Measurements from ENCODE around the gene PRKAR1B.
A peak's percentile ranks its signal among the peaks of the same experiment; 100 is the strongest.
"Not testable (repeated sequence)": the region's sequence is repeated elsewhere in the genome, so short reads cannot be mapped to it uniquely, and the experiment has no call there.

Gene PRKAR1B

DNA sequence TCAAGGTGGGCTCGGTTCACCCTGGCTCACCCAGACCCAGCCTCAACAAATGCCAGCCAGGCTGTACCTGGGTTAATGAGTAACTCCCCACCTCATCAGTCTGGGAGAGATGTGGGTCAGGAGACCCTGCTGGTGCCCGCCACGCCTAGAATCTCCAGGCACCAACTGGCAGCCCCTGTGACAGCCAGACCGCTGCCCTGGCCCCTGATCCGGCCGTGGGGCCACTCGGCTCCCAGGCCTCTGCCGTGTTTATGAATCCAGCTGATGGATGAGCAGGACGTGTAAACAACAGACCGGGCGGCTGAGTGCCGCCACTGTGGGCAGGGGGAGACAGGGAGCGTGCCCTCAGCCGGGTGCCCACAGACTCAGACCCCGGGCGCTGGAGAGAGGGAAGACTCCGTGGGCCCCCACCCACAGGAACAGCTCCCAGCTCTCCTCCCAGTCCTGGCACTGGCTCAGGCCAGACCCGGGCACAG, 173.4 kb downstream of the PRKAR1B start:
- no peak for DNase-seq (ENCODE audit: low read depth)

DNA sequence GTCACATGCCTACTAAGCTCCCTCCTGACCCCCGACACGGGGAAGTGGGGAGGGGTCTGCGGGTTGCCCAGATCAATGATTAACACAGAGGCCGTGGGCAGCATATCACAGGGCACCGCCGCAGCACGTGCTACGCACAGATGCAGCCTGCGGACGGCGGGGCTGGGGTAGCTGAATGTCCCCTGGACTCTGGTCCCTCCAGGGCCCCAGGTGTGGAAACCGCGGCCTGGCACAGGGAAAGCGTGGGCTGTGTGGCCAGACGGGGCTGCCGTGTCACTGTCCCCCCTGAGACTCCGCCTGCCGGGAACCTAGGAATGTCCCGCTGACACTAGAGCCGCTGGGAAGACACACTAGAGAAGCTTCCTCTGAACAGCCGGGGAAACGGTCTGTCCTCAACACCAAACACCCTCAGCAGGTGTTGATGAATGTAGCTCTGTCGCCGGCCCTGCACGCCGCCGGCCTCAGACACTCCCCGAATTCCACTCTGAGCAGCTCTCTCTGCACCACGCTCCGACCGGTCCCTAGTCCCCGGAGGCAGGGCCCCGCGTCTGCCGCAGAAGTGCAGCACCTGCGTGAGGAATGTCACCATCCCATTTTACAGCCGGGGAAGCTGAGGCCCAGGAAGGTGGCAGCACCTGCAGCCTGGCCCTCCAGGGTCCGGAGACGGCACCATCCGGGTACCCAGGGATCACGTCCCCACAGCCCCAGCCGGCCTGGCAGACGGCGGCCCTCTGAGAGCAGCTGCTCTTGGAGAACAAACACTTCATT, 174.0 kb downstream of the PRKAR1B start:
- DNase-seq (ENCODE audit: low read depth) = no peak

- not testable (repeated sequence) for DNase-seq (ENCODE audit: low read depth)
These were observed 174.8 kb downstream of the PRKAR1B start for GRCh38 chr7:552151-552867.

- not testable (repeated sequence) for DNase-seq (ENCODE audit: low read depth)
These were observed 175.5 kb downstream of the PRKAR1B start for GRCh38 chr7:551615-551970.

- DNase-seq (ENCODE audit: low read depth) = no peak
These were observed 176.0 kb downstream of the PRKAR1B start for GRCh38 chr7:550881-551614.

GRCh38 chr7:549891-550625, 177.0 kb downstream of the PRKAR1B start:
- no peak for DNase-seq (ENCODE audit: low read depth)

DNA sequence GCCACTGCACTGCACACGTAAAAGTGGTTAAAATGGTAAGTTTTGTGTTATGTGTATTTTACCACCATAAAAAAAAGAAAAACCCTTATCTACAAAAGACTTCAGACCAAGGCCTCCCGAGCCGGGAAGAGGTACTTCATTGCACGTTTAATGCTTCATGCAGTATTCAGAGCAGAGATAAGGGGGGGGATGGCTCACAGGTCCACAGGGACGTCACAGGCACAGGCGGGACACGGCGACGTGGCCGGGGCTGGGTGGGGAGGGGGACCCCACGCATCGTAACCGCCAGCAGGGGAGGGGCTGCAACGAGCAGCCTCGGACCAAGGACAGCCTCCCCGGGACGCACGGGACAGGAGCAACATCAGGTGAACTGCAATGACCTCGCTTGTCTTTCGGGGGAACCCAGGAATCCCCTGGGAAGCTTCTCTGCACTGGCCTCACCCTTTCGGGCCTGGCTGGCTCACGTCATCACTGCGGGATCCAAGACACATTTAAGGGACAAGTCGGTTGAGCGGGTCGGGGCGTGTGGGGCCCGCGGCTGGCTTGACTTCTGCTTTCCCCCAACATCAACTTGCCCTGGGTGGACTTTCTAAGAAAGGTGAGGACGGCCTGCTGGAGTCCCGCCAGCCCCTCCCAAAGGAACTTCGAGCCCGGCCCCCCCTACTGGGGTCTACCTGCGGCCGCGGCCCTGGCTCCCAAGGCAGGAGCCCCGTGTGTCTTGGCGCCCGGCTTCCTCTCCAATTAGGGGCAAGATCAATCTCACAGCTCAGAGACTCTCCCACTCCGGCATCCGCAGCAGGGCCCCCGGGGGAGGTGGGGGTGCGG, 177.8 kb downstream of the PRKAR1B start:
- no peak for DNase-seq (ENCODE audit: low read depth)

DNA sequence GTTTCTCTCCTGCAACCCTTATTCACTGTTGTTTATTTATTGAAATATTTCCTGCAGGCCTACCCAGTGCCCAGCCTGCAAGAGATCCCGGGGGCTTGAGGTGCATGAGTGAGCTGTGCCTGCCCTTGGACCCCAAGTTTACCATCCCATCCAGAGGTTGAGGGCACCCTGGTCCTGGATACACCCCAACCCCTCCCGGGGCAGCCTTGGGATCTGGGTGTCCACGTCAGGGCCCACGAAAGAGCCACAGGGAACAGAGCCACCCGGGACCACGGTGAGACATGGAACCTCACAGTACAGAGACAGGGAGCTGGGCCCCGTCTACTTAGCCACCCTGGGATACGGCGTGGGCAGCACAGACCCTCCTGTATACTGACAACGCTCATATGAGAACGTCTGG, 178.7 kb downstream of the PRKAR1B start:
- no peak for DNase-seq (ENCODE audit: low read depth)

DNA sequence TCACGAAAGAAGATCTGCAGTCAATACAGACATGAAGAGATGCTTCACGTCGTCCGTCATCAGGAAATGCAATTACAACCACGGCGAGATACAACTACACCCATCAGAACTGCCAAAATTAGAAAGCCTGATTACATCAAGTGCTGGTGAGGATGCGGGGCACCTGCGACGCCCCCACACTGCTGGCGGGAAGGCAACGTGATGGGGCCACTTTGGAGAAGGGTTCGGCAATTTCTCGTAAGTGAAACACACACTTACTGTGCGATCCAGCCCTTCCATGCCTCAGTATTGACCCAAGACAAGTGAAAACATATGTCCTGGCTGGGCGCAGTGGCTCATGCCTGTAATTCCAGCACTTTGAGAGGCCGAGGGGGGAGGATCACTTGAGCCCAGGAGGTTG, 181.6 kb downstream of the PRKAR1B start:
- no peak for DNase-seq (ENCODE audit: low read depth)

- no peak for DNase-seq (ENCODE audit: low read depth)
These were observed 182.5 kb downstream of the PRKAR1B start for GRCh38 chr7:544338-545221.

GRCh38 chr7:543501-544337, 183.4 kb downstream of the PRKAR1B start:
- DNase-seq (ENCODE audit: low read depth) = no peak

- peak; percentile 49 for DNase-seq (ENCODE audit: low read depth)
These were observed 184.2 kb downstream of the PRKAR1B start for GRCh38 chr7:542713-543500.

GRCh38 chr7:542131-542712, 184.9 kb downstream of the PRKAR1B start:
- no peak for DNase-seq (ENCODE audit: low read depth)

GRCh38 chr7:541661-542060, 185.4 kb downstream of the PRKAR1B start:
- DNase-seq (ENCODE audit: low read depth) = no peak

DNA sequence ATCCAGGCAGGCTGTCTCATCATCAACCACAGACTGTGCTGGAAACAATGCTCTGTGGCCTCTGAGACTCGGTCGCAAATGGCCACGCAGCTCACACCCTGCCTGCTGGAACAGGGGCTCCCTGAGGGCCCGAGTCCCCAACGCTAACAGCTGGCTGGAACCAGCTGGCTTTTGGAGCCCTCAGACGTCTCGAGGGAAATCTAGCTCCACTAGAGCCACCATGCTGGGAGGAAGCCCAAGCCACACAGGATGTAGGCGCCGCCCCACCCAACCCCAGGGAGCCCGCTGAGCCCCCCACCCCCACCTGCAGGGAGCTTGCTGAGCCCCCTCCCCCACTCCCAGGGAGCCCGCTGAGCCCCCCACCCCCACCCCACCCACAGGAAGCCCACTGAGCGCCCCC, 186.1 kb downstream of the PRKAR1B start:
- no peak for DNase-seq (ENCODE audit: low read depth)

DNA sequence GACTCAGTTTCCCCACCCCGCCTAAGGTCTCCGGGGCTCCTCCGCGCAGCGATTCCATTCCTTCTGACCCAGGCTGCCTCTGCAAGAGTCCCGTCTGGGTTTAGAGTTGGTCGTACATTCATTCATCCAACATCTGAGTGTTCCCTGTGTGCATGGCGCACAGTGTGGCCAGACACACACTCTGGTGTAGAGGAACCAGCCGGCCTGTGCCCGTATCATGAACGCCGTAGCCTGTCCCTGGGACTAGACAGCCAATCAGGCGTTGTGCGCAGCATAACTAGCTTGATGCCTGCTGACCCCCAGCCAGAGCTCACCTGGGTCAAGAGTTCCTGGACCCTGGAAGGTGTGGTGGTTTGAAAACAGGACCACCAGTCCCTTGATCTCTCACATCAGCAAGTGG, 186.5 kb downstream of the PRKAR1B start:
- no peak for DNase-seq (ENCODE audit: low read depth)

DNA sequence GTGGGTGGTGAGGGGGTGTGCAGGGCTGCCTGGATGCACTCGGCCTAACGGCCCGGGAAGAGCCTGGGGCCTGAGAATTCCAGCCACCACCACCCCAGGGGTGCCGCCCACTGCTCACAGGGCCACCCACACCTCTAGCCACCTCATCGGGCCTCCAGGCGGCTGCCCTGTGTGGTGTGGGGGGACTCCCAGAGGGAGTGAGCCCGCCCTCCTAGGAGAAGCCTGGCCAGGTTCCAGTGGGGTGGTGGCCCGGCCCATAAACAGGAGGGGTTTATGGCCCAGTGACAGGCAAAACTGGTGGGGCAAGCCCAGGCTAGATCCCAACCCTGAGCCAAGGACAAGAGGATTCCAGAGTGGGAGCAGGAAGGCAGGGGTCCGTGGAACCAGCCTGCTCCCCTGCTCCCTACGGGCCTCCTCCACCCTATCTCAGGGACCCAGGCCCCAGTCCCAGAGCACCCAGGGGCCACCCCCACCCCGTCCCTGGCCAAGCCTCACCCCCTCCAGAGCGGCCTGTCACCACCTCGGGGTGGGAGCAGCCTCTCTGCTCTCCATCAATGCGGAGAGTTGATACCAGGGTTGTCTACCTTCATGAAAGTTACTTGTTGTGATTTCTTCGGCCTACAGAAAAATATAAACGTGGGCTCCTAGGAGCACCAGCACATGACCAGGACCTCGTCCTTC, 187.2 kb downstream of the PRKAR1B start:
- DNase-seq (ENCODE audit: low read depth) = no peak
